G401 (cell line): ENCODE data around the gene LARGE1. TPM values are rescaled to one million over a fixed set of nuclear protein-coding genes. Genes with fewer than 3 reads are reported as not detected.

Experiments
- DNase-seq: peaks from one replicate; pipeline ENCODE4 v3.0.0-alpha.2; 2015; ENCODE audit warnings: low spot score
- in situ Hi-C: cut with HindIII; loops from 2 replicates; pipeline ENCODE4 v1.10.0; 2016; ENCODE audit warnings: low sequenced_read_pairs, mixed read lengths
- total RNA-seq: library from RNA; depleted of rRNA; stranded (reverse); fragments of >200 nt; shearing (Covaris generic); gene quantifications from 2 replicates; pipeline ENCODE4 v1.2.3, GENCODE V29; 2014

The LARGE1 gene
- total RNA-seq, 1 experiment from 2014 or later = 0.10 TPM

DNA sequence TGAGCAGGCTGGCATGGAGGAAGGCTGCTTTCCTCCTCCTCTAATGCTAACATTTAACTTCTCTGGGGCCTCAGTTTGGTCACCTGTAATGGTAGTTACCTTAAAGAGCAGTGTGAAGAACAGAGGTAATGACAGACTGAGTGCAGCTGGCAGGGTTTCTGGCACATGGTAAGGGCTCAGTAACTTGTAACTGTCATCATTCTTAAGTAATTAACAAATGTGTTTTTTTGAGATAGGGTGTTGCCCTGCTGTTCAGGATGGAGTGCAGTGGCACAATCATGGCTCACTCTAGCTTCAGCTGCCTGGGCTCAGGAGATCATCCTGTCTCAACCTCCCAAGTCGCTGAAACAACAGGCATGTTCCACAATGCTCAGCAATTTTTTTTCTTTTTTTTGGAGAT is 620.1 kb downstream of the LARGE1 start:
- in situ Hi-C loops = no loop called here
- no peak for DNase-seq

DNA sequence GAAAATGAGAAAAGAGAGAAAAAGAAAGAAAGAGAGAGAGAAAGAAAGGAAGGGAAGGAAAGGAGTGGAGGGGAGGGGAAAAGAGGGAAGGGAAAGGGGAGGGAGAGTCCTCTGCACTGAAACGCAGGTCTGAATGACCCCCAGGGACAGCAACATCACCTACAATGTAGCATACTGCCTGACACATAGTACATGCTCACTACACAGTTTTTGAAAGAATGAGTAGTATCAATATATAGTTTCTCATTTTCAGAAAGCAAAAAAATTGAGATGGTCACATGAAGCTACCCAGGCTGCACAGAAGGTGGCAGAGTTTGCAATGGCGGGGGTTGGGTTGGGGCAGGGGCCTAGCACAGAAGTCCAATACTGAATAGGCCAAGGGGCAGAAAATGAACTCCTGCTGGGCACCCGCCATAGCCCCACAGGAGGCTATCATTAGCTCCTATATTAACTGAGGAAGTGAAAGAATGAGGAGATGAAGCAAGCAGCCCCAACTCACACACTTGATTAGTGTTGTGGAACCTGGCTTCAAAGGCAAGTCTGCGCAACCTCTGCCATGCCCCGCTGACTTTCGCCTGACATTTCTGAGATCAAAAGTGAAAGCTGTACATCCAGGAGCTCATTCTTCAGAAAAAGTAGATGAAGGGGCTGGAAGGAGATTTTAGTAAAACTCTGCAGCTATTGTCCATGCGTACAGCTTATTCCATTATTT is 620.9 kb downstream of the LARGE1 start:
- no peak for DNase-seq
- in situ Hi-C loops = no loop called here

DNA sequence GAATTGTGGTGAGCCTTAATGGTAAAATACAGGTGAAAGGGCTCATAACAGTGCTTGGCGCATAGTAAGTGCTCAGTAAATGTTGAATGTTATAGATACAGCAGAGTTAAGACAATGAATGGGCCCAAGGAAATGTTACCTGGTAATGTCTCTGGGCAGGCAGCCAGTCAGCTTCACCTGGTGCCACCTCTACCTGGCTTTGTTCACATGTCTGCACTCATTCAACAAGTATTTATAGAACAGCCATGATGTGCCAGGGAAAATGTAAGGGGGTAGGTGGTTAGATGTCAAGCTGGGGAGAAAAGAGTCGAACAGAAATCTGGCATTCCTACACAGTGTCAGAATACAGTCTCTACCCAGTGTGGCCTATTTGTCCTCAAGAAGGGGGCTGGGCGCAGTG is 623.3 kb downstream of the LARGE1 start:
- no peak for DNase-seq
- in situ Hi-C loops = no loop called here

DNA sequence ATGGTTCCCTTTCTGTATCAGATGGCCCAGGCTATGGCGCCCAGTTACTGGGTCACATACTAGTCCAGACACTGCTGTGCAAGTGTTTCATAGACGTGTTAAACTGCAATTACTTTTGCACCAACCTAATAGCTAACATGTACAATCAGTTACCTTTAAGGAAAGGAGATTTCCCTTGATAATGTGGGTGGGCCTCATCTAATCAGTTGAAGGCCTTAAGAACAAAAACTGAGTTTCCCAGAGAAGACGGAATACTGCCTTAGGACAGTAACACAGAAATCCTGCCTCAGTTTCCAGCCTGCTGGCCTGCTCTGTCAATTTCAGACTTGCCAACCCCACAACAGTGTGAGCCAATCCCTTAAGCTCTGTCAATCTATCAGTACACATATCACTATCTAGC is 632.2 kb downstream of the LARGE1 start:
- no peak for DNase-seq
- in situ Hi-C loops = no loop called here

DNA sequence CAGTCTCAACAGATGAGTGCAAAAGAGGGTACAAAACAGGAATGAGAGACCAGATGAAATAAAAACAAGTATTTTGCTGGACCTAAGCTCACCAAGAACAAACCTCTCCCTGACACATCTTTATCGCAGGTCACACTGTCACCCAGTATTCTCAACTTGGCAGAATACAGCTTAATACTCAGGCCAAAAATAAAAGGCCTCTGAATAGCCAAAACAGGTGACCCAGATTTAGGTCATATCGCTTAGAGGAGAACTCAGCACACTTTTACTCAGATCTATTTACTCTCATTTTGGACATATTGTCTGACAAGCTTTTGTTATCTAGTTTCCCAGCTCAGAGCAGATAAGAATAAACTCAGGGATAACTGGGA is 645.2 kb downstream of the LARGE1 start:
- DNase-seq = peak; percentile 78
- in situ Hi-C loops = no loop called here

DNA sequence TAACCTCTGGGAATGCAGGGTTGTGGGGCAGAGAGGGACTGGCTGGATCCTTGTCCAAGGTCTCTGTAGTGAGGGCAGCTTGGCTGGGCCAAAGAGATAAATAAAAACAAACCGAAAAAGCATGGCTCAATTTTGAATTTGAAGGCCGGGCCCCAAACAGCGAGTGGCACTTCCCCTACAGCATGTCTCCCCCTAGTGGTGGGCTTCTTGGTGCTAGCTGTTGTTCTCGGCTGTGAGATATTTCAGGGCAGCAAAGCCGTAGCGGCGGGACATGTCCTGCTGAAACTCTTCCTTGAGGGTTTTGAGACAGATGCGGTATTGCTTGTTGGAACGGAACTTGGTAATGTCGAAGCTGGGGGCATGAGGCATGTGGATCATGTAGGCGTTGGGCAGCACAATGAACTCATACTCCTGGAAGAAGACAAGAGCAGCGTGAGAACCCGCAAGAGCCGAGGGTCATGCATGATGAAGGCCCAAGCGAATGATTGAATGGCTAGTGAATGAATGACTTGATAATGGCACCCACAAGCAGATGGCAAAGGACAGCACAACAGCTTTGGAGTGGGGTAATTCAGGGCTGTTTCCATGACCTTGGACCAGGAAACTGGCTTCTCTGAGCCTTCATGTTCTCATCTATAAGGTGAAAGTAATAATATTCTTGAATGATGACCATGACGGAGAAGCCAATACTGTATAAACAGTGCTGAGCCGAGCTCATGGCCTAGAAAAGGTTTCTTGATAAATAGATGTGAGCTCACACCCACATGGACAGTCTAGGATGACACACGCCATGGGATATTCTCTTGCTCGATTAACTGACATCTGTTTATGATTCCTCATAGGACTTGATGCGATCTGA is 645.8 kb downstream of the LARGE1 start:
- in situ Hi-C loops = no loop called here
- DNase-seq = no peak

DNA sequence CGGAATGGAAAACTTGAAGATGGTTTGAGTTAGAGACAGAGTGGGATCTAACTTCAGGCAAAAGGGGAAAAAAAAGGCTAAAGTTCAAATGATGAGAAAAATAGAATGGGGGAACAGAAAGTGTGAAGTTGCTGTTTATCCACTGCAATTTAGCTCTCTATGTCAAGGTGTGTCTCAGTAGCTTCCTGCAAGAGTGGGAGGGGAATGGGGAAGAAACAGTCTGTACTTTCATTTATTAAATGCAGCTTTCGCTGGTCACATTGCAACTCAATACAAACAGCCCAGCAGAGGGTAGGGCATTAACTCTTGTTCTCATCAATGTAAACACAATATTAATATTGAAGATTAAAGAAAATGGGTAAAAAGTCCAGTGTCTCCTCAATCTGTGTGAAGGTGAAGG is 647.4 kb downstream of the LARGE1 start:
- in situ Hi-C loops = no loop called here
- no peak for DNase-seq

DNA sequence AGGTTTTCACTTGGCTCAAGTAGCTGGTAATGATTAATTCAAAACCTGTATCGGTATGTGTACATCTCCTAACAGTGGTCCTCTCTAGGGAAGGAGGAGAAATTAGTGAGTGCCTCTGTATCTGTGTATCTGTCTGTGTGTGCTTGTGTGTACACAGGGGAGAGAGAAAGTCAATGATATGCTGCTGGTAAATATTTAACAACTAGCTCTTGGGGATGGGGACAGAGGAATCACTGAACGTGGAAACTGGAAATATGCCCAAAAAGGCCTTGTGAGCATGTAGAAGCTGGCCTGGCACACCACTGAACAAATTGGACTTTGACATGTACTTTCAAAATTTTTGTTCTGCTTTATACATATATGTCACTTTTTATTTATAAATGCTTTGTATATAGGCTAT is 648.1 kb downstream of the LARGE1 start:
- DNase-seq = no peak
- in situ Hi-C loops = no loop called here

DNA sequence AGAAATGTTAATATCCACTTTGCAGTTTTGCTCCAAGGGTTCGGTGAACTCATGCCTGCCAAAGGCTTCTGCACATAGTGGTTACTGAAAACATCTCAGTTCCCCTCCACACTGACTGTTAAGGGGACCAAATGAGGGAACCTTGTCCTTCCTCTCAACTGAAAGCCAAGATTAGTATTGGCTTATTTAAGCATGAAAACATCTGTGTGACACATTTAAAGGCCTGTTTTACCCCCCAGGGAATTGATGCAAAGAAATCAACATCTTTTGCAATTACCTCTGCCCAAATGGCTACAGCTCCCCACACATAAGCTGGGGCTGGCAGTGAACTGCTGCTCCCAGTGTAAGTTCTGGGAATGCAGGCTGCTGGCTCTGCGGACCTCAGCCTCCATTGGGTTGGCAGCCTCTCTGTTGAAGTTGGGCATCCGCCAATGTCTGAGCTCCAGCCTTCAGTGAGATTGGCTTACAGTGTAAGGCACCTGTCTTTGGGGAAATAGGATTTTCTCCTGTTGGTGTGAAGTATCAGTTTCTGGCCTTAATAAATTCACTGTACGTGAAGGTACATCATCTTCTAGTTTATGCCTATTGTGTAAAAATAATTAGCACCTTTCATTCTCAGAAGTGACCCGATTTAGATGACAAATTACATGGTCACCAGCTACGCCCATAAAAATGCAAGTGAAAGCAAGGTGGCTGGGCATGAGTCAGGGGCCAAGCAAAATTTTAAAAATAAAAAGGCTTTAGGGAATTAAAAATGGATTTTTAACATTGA is 648.7 kb downstream of the LARGE1 start:
- DNase-seq = peak; percentile 90
- in situ Hi-C loops = no loop called here

DNA sequence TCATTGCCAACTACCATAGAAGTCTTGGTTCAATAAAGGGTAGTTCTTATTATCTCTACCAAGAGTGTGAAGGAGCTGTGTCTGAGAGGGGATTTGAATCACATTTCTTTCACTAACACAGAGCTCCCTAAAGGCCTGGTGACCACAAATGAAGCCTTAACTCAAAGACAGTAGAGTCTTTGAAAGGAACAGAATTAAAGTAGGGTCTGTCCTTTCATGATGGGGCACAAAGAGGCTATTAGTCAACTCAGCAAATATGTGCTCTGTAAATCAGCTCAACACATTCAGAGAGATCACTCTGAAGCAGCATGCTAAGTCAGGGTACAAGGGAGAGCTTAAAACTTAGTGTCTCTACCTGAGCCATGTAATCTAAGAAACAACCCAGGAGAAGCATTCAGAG is 649.7 kb downstream of the LARGE1 start:
- in situ Hi-C loops = no loop called here
- no peak for DNase-seq

DNA sequence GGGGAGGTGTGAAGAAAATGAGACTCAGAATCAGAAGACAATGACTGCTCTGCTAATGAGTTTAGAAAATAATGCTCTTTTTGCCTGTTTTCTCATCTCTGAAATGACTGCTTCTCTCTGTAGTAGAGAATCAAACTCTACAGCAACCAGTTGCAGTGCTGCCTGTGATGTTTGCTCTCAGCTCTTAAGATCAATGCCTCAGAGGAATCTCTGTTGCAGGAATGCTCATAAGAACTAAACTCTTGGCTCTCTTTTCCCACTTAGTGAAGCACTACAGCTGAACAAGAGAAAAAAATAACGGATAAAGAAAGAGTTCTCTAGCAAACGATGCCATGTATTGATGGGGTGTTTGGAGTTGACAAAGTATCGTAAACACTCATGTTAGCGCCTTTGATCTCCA is 658.6 kb downstream of the LARGE1 start:
- in situ Hi-C loops = no loop called here
- DNase-seq = no peak

DNA sequence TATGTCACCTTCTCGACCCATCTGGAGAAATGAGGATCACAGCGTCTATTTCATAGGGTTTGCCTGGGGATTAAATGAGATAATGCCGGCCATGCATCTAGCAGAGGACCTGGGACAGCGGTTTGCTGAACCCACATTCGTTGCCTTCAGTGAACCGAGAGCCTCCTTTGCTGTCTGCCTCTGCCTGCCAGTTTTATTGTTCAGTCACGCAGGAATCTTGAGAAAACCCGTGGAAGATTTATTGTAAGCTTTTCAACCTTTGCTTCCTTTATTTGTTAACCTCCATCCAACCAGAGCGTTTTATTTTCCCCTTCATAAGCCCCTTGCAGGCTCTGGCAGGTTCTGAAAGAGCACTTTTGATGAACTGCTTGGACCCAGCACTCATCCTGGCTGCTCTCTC is 659.8 kb downstream of the LARGE1 start:
- in situ Hi-C loops = no loop called here
- no peak for DNase-seq

DNA sequence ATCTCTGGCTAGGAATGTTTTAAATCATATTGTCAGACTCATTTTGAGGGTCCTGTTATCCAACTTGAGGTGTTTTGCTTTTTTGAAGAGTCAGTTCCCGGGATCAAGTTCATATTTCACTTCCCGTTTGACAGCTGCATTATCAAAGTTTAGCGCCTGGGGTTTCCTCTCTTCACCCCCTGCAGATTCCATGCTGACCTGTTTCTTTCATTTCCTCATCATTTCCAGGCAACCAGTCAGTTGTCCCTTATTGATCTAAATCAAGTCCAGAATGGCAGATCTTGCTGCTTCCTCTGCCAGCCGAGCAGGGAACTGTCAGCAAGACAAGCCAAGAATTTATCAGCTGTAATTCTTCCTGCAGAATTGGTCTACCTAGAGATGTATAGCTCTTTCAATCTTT is 664.5 kb downstream of the LARGE1 start:
- in situ Hi-C loops = no loop called here
- DNase-seq = no peak

DNA sequence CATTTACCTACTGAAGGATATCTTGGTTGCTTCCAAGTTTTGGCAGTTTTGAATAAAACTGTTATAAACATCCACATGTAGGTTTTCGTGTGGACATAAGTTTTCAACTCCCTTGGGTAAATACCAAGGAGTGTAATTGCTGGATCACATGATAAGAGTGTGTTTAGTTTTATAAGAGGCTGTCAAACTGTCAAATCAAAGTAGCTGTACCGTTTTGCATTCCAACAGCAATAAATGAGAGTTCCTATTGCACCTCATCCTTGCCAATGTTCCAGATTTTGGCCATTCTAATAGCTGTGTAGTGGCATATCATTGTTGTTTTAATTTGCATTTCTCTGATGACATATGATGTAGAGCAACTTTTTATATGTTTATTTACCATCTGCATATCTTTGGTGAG is 671.3 kb downstream of the LARGE1 start:
- DNase-seq = no peak
- in situ Hi-C loops = no loop called here

DNA sequence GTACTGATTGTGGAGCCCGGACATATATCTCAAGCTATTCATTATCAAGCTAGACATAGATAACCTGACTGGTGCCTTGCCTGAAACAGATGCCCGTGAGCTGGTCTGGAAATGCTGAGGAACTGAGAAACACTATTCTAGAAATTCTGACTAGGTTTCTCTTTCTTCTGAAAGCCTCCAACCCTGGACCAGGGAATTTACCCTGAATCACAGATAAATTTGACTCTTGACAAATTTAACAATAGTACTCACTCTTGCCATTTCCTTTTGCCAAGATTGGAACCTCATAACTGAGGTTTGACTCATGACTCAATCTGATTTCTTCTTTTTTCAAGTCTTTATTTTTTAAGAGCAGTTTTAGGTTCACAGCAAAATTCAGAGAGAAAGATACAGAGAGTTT is 672.5 kb downstream of the LARGE1 start:
- in situ Hi-C loops = no loop called here
- DNase-seq = no peak

DNA sequence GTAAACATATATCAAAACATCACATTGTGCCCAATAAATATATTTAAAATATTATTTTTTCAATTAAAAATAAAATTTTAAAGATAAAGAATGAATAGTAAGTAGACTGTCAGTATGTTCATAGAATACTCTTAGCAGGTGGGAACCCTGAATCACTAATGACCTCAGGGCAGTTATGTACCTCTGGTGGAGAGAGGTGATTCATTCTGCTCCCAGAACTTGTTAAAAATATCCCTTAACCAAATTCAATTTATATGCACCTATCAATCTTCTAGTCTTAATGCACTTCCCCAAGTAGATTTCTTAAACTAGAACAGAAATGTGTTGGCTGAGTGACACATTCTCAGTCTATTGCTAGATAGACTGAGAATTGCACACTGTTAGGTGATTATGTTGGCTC is 678.2 kb downstream of the LARGE1 start:
- in situ Hi-C loops = no loop called here
- DNase-seq = no peak

DNA sequence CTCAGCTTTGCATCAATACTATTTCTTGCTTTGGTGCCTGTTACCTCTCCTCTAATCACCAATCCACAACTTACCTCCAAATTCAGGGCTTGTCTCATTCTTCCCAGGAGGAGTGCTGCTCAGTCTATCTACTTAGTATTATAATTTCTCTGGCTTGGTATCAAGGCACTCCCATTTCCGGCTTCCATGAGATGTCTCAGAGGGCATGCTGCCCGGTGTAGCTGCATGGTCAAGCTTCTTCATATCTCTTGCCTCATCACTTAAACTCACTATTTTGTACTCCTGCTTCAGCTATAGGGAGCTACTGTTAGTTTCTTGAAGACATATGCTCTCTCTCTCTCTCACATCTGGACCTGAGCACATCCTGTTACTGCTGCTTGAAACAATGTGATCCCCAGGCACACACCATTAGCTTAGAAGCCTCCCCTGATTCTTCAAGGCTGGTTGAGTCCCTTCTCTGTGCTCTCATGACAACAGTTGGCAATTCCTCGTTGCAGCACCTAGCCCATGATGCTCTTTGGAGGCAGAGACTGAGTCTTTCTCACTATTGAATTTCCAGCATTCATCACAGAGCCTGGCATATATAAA is 679.3 kb downstream of the LARGE1 start:
- in situ Hi-C loops = no loop called here
- DNase-seq = no peak

DNA sequence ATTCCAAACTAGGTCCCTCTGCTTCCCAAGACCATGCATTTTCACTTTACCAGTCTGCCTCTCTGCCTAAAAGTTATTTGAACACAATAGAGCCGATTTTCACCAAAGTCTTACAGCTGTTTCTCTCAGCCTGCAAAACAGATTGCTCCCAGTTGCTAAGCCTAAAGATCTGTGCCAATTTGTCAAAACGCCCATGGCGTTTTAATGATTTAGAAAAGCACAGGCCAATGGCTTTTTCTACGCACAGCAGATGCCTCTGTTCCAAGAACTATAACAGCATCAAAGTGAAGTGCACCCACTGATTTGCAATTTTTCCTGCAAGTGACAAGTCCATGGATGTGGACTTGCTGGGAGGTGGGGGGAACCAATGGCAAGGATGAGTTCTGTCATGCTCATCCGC is 688.2 kb downstream of the LARGE1 start:
- no peak for DNase-seq
- in situ Hi-C loops = no loop called here

DNA sequence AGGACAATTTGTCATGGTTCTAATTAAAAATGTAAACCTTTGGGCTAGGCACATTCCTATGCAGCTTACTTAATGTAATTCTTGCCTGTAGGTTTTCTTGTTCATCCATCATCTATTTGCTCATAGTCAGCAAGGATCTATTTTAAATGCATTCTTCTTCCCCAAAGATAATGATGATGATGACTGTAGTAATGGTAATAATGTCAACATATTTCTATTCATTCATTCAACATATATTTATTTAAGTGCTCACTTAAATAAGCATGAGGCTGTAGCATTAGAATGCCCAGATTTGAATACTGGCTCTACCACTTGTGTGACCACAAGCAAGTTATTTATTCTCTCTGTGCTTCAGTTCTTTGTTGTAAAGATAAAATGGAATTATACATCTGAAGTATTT is 692.5 kb downstream of the LARGE1 start:
- no peak for DNase-seq
- in situ Hi-C loops = no loop called here

DNA sequence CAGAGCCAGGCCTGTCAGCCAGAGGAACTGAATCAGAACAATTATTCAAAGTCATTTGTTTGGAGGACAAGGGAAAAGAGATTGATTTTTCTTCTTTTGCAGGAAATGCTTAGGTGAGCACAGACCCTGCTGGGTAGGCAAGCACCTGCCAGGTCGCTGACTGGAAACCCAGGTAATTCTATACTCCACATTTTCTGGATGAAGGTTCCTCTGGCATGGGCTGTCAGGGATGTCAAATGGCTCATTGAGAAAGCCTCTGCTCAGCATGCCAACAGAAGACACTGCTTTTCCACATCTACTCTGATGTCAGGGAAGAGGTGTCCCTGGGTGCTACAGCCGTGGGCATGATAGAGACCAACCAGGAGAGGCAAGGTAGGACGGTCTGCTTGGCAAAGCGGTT is 695.4 kb downstream of the LARGE1 start:
- no peak for DNase-seq
- in situ Hi-C loops = no loop called here
